Mesendoderm (in vitro differentiated cells): ENCODE data around the gene ZFHX3. TPM values are rescaled to one million over a fixed set of nuclear protein-coding genes. Genes with fewer than 3 reads are reported as not detected.

Experiments
- DNase-seq: peaks from one replicate; pipeline ENCODE4 v3.0.0; 2013
- H2AK5ac ChIP-seq: 2 replicates; pipeline ENCODE4 v1.6.1; 2013; ENCODE audit warnings: low read length, inconsistent platforms
- H2BK120ac ChIP-seq: 2 replicates; pipeline ENCODE4 v1.6.1; 2013; ENCODE audit warnings: low read depth, mild to moderate bottlenecking, low read length, moderate library complexity, mixed read lengths
- H2BK15ac ChIP-seq: replicated peaks from 2 replicates; pipeline ENCODE4 v1.6.1; 2013; ENCODE audit warnings: low read depth, mild to moderate bottlenecking, moderate library complexity
- H2BK5ac ChIP-seq: 2 replicates; pipeline ENCODE4 v1.6.1; 2013; ENCODE audit warnings: low read length, inconsistent platforms
- H3K18ac ChIP-seq: 2 replicates; pipeline ENCODE4 v1.6.1; 2013; ENCODE audit warnings: mild to moderate bottlenecking, low read length, mixed read lengths
- H3K23ac ChIP-seq: one replicate; pipeline ENCODE4 v1.6.1; 2013; ENCODE audit warnings: low read length
- H3K27ac ChIP-seq: 2 replicates; pipeline ENCODE4 v1.5.1; 2013; ENCODE audit warnings: low read depth, mild to moderate bottlenecking, inconsistent platforms, low read length, moderate library complexity
- H3K27me3 ChIP-seq: 2 replicates; pipeline ENCODE4 v1.6.1; 2013; ENCODE audit warnings: low read length, control low read depth, mild to moderate bottlenecking, inconsistent platforms; ENCODE audit not compliant: insufficient read depth, poor library complexity
- H3K36me3 ChIP-seq: 2 replicates; pipeline ENCODE4 v1.6.1; 2013; ENCODE audit warnings: low read length, inconsistent platforms; ENCODE audit not compliant: control insufficient read depth, insufficient read depth
- H3K4ac ChIP-seq: one replicate; pipeline ENCODE4 v1.6.1; 2013; ENCODE audit warnings: low read depth, mild to moderate bottlenecking, low read length, moderate library complexity
- H3K4me1 ChIP-seq: 2 replicates; pipeline ENCODE4 v1.6.1; 2013; ENCODE audit warnings: low read depth, low read length, inconsistent platforms; ENCODE audit not compliant: control insufficient read depth
- H3K4me2 ChIP-seq: 2 replicates; pipeline ENCODE4 v1.6.1; 2013; ENCODE audit warnings: low read length
- H3K4me3 ChIP-seq: 2 replicates; pipeline ENCODE4 v1.5.1; 2013; ENCODE audit warnings: mild to moderate bottlenecking, low read length
- H3K56ac ChIP-seq: one replicate; pipeline ENCODE4 v1.6.1; 2013; ENCODE audit warnings: low read length
- H3K79me1 ChIP-seq: 2 replicates; pipeline ENCODE4 v1.6.1; 2013; ENCODE audit warnings: low read length, inconsistent platforms
- H3K79me2 ChIP-seq: 2 replicates; pipeline ENCODE4 v1.6.1; 2013; ENCODE audit warnings: mild to moderate bottlenecking, low read length; ENCODE audit not compliant: control insufficient read depth, insufficient read depth
- H3K9ac ChIP-seq: 2 replicates; pipeline ENCODE4 v1.6.1; 2013; ENCODE audit warnings: low read length, inconsistent platforms
- H4K5ac ChIP-seq: one replicate; pipeline ENCODE4 v1.6.1; 2013; ENCODE audit warnings: low read length
- H4K8ac ChIP-seq: one replicate; pipeline ENCODE4 v1.6.1; 2013; ENCODE audit warnings: low read depth, mild to moderate bottlenecking, control low read depth, low read length, moderate library complexity
- WGBS: extraction: QIAGEN DNeasy Blood & Tissue Kit; methylation state at CpG from one replicate; pipeline ENCODE4 v1.1.7; 2013; ENCODE audit warnings: low lambda C conversion rate, missing lambda C conversion rate; ENCODE audit not compliant: insufficient coverage; ENCODE audit errors: extremely low coverage; 5-methylcytosine and 5-hydroxymethylcytosine counted together
- small RNA-seq: library from polyadenylated mRNA; stranded (forward); fragments of <200 nt; extraction: miRNeasy Mini kit (QIAGEN cat#:217004); gene quantifications from one replicate; pipeline ENCODE3, GENCODE V24; 2013; ENCODE audit not compliant: insufficient read depth

ZFHX3 gene

GRCh38 chr16:72743011-72743761 lies 304.7 kb downstream of the ZFHX3 start:
- H3K4me3 ChIP-seq, result no peak overlapping the region
- no peaks in the 10 kb centered on the region for H3K4me1 ChIP-seq
- no peaks in the 10 kb centered on the region for H3K79me1 ChIP-seq
- no peak overlapping the region for H4K5ac ChIP-seq
- H3K4ac ChIP-seq, result no peak overlapping the region
- no CpG with 5 or more reads among the region's 8 CpGs for WGBS
- no peak overlapping the region for H4K8ac ChIP-seq
- H3K4me2 ChIP-seq, result no peak overlapping the region
- DNase-seq, result no peak
- no peaks in the 10 kb centered on the region for H3K79me2 ChIP-seq
- no peak overlapping the region for H3K9ac ChIP-seq
- H3K18ac ChIP-seq, result no peak overlapping the region
- H3K23ac ChIP-seq, result no peak overlapping the region
- no peak overlapping the region for H3K27ac ChIP-seq
- no peak overlapping the region for H2AK5ac ChIP-seq
- no peak overlapping the region for H2BK120ac ChIP-seq
- H2BK15ac ChIP-seq, result no peak overlapping the region
- no peaks in the 10 kb centered on the region for H3K27me3 ChIP-seq
- H3K56ac ChIP-seq, result no peak overlapping the region
- H2BK5ac ChIP-seq, result no peak overlapping the region
- H3K36me3 ChIP-seq, result no peaks in the 10 kb centered on the region

GRCh38 chr16:72740347-72740746 lies 307.6 kb downstream of the ZFHX3 start:
- Histone ChIP-seq H3K79me2 (no peaks in the 10 kb centered on the region), H2AK5ac (no peak overlapping the region), H3K27me3 (no peaks in the 10 kb centered on the region), H4K8ac (no peak overlapping the region), H3K9ac (no peak overlapping the region), H3K27ac (no peak overlapping the region), H4K5ac (no peak overlapping the region), H2BK15ac (no peak overlapping the region), H3K4me2 (no peak overlapping the region), H3K23ac (no peak overlapping the region), H3K79me1 (no peaks in the 10 kb centered on the region), H3K4me1 (no peaks in the 10 kb centered on the region), H3K4me3 (no peak overlapping the region), H3K4ac (no peak overlapping the region), H3K56ac (no peak overlapping the region), H2BK5ac (no peak overlapping the region), H3K18ac (no peak overlapping the region), H3K36me3 (no peaks in the 10 kb centered on the region), H2BK120ac (no peak overlapping the region)
- no CpG with 5 or more reads among the region's 2 CpGs for WGBS
- peak; percentile 59 for DNase-seq

GRCh38 chr16:72739577-72739976 lies 308.4 kb downstream of the ZFHX3 start:
- no peak overlapping the region for H2AK5ac ChIP-seq
- no peak overlapping the region for H3K4me2 ChIP-seq
- no peaks in the 10 kb centered on the region for H3K36me3 ChIP-seq
- H3K4ac ChIP-seq, result no peak overlapping the region
- H3K4me1 ChIP-seq, result no peaks in the 10 kb centered on the region
- H3K79me1 ChIP-seq, result no peaks in the 10 kb centered on the region
- H3K27ac ChIP-seq, result no peak overlapping the region
- H4K5ac ChIP-seq, result no peak overlapping the region
- no CpG with 5 or more reads among the region's 1 CpG for WGBS
- no peaks in the 10 kb centered on the region for H3K27me3 ChIP-seq
- no peak overlapping the region for H3K23ac ChIP-seq
- peak; percentile 69 for DNase-seq
- H2BK5ac ChIP-seq, result no peak overlapping the region
- no peak overlapping the region for H2BK120ac ChIP-seq
- H2BK15ac ChIP-seq, result no peak overlapping the region
- no peak overlapping the region for H3K4me3 ChIP-seq
- no peak overlapping the region for H3K9ac ChIP-seq
- no peak overlapping the region for H4K8ac ChIP-seq
- no peak overlapping the region for H3K56ac ChIP-seq
- no peak overlapping the region for H3K18ac ChIP-seq
- H3K79me2 ChIP-seq, result no peaks in the 10 kb centered on the region

- no peak for DNase-seq
- Histone ChIP-seq H3K79me2 (no peaks in the 10 kb centered on the region), H2BK15ac (no peak overlapping the region), H3K18ac (no peak overlapping the region), H3K56ac (no peak overlapping the region), H3K4me3 (no peak overlapping the region), H4K8ac (no peak overlapping the region), H2BK120ac (no peak overlapping the region), H2BK5ac (no peak overlapping the region), H4K5ac (no peak overlapping the region), H3K9ac (no peak overlapping the region), H3K4me1 (no peaks in the 10 kb centered on the region), H3K4ac (no peak overlapping the region), H3K79me1 (no peaks in the 10 kb centered on the region), H2AK5ac (no peak overlapping the region), H3K27ac (no peak overlapping the region), H3K23ac (no peak overlapping the region), H3K36me3 (no peaks in the 10 kb centered on the region), H3K27me3 (no peaks in the 10 kb centered on the region), H3K4me2 (no peak overlapping the region)
- WGBS, result no CpG with 5 or more reads among the region's 2 CpGs
These were observed 311.9 kb downstream of the ZFHX3 start for GRCh38 chr16:72736074-72736473.

Small RNA genes lying within 50 kb of the gene (small RNA-seq; reads per million reads assigned to genes)
- not detected for gene AC002044.1
- gene RNU7-71P, result not detected
